Measurements from ENCODE around the gene E2F3.

- TF ChIP-seq CTCF (IDR thresholded peaks at IDR 0.05), result no peak
- no peak for TF ChIP-seq EP300 (IDR thresholded peaks at IDR 0.05)
Observed at GRCh38 chr6:20539387-20539786, 137.7 kb downstream of the E2F3 start.
